Memory B cell (primary cell): ENCODE data around the gene PABPN1.

Experiments
- ATAC-seq: fragments of 150-1000 bp; cut with Tn5 transposase; 2 replicates; pipeline ENCODE4 v1.10.0; 2021; ENCODE audit warnings: low read depth, mild to moderate bottlenecking, moderate library complexity
- DNase-seq, 2 donors: peaks; one replicate each; pipeline ENCODE4 v3.0.0; 2022; ENCODE audit warnings: low spot score in 2 of 2
- H3K27ac Mint-ChIP-seq: one replicate; pipeline ENCODE4 v1.8.0; 2022; ENCODE audit warnings: mild to moderate bottlenecking, moderate library complexity, mixed read lengths
- H3K27me3 Mint-ChIP-seq: one replicate; pipeline ENCODE4 v1.8.0; 2022; ENCODE audit warnings: mixed read lengths
- H3K36me3 Mint-ChIP-seq: one replicate; pipeline ENCODE4 v1.8.0; 2022; ENCODE audit warnings: mild to moderate bottlenecking, mixed read lengths
- H3K4me1 Mint-ChIP-seq: one replicate; pipeline ENCODE4 v1.8.0; 2022; ENCODE audit warnings: mixed read lengths
- H3K4me3 Mint-ChIP-seq: one replicate; pipeline ENCODE4 v1.8.0; 2022; ENCODE audit warnings: mild to moderate bottlenecking, moderate library complexity, mixed read lengths
- H3K9me3 Mint-ChIP-seq: one replicate; pipeline ENCODE4 v1.8.0; 2022; ENCODE audit warnings: mixed read lengths

Gene PABPN1

GRCh38 chr14:23365732-23366425 is 44.6 kb downstream of the PABPN1 start:
- DNase-seq = no peak
- H3K27me3 Mint-ChIP-seq = peaks cover 23% of the 10 kb centered on the region
- H3K4me3 Mint-ChIP-seq = no peak overlapping the region
- H3K9me3 Mint-ChIP-seq = no peaks in the 10 kb centered on the region
- no peak overlapping the region for H3K27ac Mint-ChIP-seq
- no peaks in the 10 kb centered on the region for H3K36me3 Mint-ChIP-seq
- H3K4me1 Mint-ChIP-seq = no peaks in the 10 kb centered on the region
- no peak for ATAC-seq

- no peaks in the 10 kb centered on the region for H3K36me3 Mint-ChIP-seq
- no peak overlapping the region for H3K4me3 Mint-ChIP-seq
- no peak for ATAC-seq
- no peak overlapping the region for H3K27ac Mint-ChIP-seq
- peaks cover 25% of the 10 kb centered on the region for H3K27me3 Mint-ChIP-seq
- no peaks in the 10 kb centered on the region for H3K9me3 Mint-ChIP-seq
- DNase-seq = no peak
- H3K4me1 Mint-ChIP-seq = no peaks in the 10 kb centered on the region
Observed at GRCh38 chr14:23366426-23366921, 45.2 kb downstream of the PABPN1 start.

- ATAC-seq (no peak), DNase-seq (no peak)
- Mint-ChIP-seq H3K4me3 (no peak overlapping the region), H3K27ac (no peak overlapping the region), H3K9me3 (no peaks in the 10 kb centered on the region), H3K27me3 (peaks cover 22% of the 10 kb centered on the region), H3K36me3 (no peaks in the 10 kb centered on the region), H3K4me1 (no peaks in the 10 kb centered on the region)
Observed at GRCh38 chr14:23370221-23370620, 49.0 kb downstream of the PABPN1 start.

- no peaks in the 10 kb centered on the region for H3K36me3 Mint-ChIP-seq
- no peaks in the 10 kb centered on the region for H3K9me3 Mint-ChIP-seq
- DNase-seq (no peak), ATAC-seq (no peak)
- no peaks in the 10 kb centered on the region for H3K4me1 Mint-ChIP-seq
- H3K4me3 Mint-ChIP-seq = no peak overlapping the region
- no peak overlapping the region for H3K27ac Mint-ChIP-seq
- peaks cover 17% of the 10 kb centered on the region for H3K27me3 Mint-ChIP-seq
Observed at GRCh38 chr14:23371865-23372264, 50.6 kb downstream of the PABPN1 start.

- Mint-ChIP-seq H3K4me1 (no peaks in the 10 kb centered on the region), H3K27me3 (peaks cover 12% of the 10 kb centered on the region), H3K4me3 (no peak within 1 kb of the TSS), H3K27ac (no peak within 1 kb of the TSS), H3K9me3 (no peaks in the 10 kb centered on the region), H3K36me3 (no peaks in the 10 kb centered on the region)
- ATAC-seq = no peak
- no peak for DNase-seq
Observed at GRCh38 chr14:23372509-23372908, 51.3 kb downstream of the PABPN1 start, which contains the start of gene IL25. TSS of gene IL25 (plus strand) at chr14:23372809.

GRCh38 chr14:23373041-23373440 is 51.8 kb downstream of the PABPN1 start:
- Mint-ChIP-seq H3K27me3 (peaks cover 10% of the 10 kb centered on the region), H3K27ac (no peak overlapping the region), H3K9me3 (no peaks in the 10 kb centered on the region), H3K4me3 (no peak overlapping the region), H3K36me3 (no peaks in the 10 kb centered on the region), H3K4me1 (no peaks in the 10 kb centered on the region)
- ATAC-seq (no peak), DNase-seq (no peak)
